Activated T-helper 2 cell treated with anti-CD3 and anti-CD28 coated beads, Interferon-gamma antibody, Interleukin-2, Interleukin-4, amounts not matched to agents 10 μg/mL and 5 μg/mL and 100 μg/mL, durations not matched to agents 14 hours and 24 hours and 36 hours (primary cell): Measurements from ENCODE around the gene FAM222A. TPM values are rescaled to one million over a fixed set of nuclear protein-coding genes. Genes with fewer than 3 reads are reported as not detected.

Source experiments
- DNase-seq: peaks from one replicate; pipeline ENCODE4 v3.0.0; 2021; ENCODE audit warnings: low spot score
- H3K27ac Mint-ChIP-seq: one replicate; pipeline ENCODE4 v1.8.0; 2021; ENCODE audit warnings: mixed read lengths
- H3K27me3 Mint-ChIP-seq: one replicate; pipeline ENCODE4 v1.8.0; 2021; ENCODE audit warnings: low read depth, mixed read lengths
- H3K36me3 Mint-ChIP-seq: one replicate; pipeline ENCODE4 v1.8.0; 2021; ENCODE audit warnings: low read depth, mixed read lengths
- H3K4me1 Mint-ChIP-seq: one replicate; pipeline ENCODE4 v1.8.0; 2021; ENCODE audit warnings: low read depth, mixed read lengths
- H3K4me3 Mint-ChIP-seq: one replicate; pipeline ENCODE4 v1.8.0; 2021; ENCODE audit warnings: low read depth, mild to moderate bottlenecking, moderate library complexity, mixed read lengths
- H3K9me3 Mint-ChIP-seq: one replicate; pipeline ENCODE4 v1.8.0; 2021; ENCODE audit warnings: mixed read lengths
- intact Hi-C: fragments of 100-400 bp; cut with micrococcal nuclease; formaldehyde crosslinking; loops from one replicate; pipeline ENCODE4 v1.15.1; 2023
- total RNA-seq: library from RNA; stranded (reverse); gene quantifications from 2 replicates; pipeline ENCODE4 v1.2.3, GENCODE V29; 2022

FAM222A gene
- total RNA-seq, 1 donor from 2014 or later, result 1.6 TPM

DNA sequence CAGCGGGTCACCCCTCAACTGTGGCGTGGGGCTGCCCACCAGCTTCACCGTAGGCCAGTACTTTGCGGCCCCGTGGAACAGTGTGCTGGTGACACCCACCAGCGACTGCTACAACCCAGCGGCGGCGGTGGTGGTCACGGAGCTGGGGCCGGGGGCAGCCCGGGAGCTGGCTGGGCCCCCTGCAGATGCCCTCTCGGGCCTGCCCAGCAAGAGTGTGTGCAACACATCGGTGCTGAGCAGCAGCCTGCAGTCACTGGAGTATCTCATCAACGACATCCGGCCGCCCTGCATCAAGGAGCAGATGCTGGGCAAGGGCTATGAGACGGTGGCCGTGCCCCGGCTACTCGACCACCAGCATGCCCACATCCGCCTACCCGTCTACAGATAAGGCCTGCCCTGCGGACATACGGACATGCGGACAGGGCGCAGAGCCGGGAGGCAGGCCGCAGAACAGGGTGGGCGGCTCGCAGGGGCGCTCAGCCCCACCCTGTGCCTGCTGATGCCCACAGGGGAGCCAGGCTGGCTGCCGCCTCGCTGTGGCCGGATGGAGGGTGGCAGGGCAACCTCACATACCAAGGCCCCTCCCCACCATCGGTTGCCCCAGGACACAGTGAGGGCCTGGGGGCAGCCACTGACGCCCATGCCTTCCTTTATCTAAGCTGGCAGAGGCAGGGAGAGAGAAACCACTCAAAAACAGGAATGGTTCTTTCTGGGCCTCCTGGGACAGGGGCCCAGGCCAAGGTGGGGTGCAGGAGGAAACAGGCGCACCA, 55.5 kb downstream of the FAM222A start:
- H3K4me1 Mint-ChIP-seq, result no peaks in the 10 kb centered on the region
- H3K27me3 Mint-ChIP-seq, result no peaks in the 10 kb centered on the region
- DNase-seq, result no peak
- no peak overlapping the region for H3K4me3 Mint-ChIP-seq
- intact Hi-C loops, result no loop called here
- H3K36me3 Mint-ChIP-seq, result no peaks in the 10 kb centered on the region
- no peak overlapping the region for H3K27ac Mint-ChIP-seq
- no peaks in the 10 kb centered on the region for H3K9me3 Mint-ChIP-seq

- no peak for DNase-seq
- Mint-ChIP-seq H3K9me3 (no peaks in the 10 kb centered on the region), H3K27me3 (no peaks in the 10 kb centered on the region), H3K36me3 (no peaks in the 10 kb centered on the region), H3K27ac (no peak overlapping the region), H3K4me3 (no peak overlapping the region), H3K4me1 (no peaks in the 10 kb centered on the region)
- intact Hi-C loops, result no loop called here
Measured at GRCh38 chr12:109770104-109770860, 56.7 kb downstream of the FAM222A start.

- DNase-seq, result no peak
Measured at GRCh38 chr12:109770861-109771670, 57.4 kb downstream of the FAM222A start.

GRCh38 chr12:109771746-109772621, 58.4 kb downstream of the FAM222A start:
- Mint-ChIP-seq H3K27me3 (no peaks in the 10 kb centered on the region), H3K9me3 (no peaks in the 10 kb centered on the region), H3K27ac (no peak overlapping the region), H3K4me1 (no peaks in the 10 kb centered on the region), H3K36me3 (no peaks in the 10 kb centered on the region), H3K4me3 (no peak overlapping the region)
- no peak for DNase-seq
- intact Hi-C loops, result no loop called here

More at GRCh38 chr12:109770861-109771670, 57.4 kb downstream of the FAM222A start:
- Mint-ChIP-seq H3K4me1 (no peaks in the 10 kb centered on the region), H3K36me3 (no peaks in the 10 kb centered on the region), H3K4me3 (no peak overlapping the region), H3K27me3 (no peaks in the 10 kb centered on the region), H3K9me3 (no peaks in the 10 kb centered on the region), H3K27ac (no peak overlapping the region)
- intact Hi-C loops, result no loop called here

GRCh38 chr12:109772622-109773321, 59.1 kb downstream of the FAM222A start:
- H3K27me3 Mint-ChIP-seq, result no peaks in the 10 kb centered on the region
- peaks cover 4% of the 10 kb centered on the region for H3K4me1 Mint-ChIP-seq
- no peak overlapping the region for H3K4me3 Mint-ChIP-seq
- no peaks in the 10 kb centered on the region for H3K9me3 Mint-ChIP-seq
- no peak for DNase-seq
- H3K27ac Mint-ChIP-seq, result no peak overlapping the region
- intact Hi-C loops, result no loop called here
- no peaks in the 10 kb centered on the region for H3K36me3 Mint-ChIP-seq

DNA sequence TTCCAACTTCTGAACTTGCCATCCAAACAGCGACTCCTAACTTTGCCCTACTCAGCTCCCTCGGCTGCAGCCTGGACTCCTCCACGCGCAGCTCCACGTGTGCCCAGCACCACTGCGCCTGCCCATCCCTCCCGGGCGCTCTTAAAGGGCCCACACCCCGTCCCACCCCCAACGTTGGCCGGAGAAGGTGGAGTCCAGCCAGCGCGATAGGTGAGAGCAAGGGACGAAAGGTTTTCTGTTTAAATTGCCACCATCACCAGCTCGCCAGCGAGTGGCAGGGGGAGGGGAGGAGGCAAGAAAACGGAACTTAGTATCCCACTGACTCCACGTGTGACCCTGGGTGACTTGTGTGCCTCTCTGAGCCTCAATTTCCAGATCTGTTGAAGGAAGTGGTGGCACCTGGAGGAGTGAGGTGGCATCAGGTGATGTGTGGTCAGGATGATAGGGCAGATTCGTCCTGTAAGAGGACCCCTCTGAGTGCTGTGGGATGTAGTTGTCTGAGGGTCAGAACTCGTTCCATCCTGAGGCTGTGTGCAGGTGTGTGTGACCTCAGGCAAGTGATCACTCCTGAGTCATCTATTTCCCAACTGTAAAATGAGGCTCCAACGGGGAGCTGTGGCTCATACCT, 59.9 kb downstream of the FAM222A start:
- Mint-ChIP-seq H3K9me3 (no peaks in the 10 kb centered on the region), H3K4me1 (peaks cover 4% of the 10 kb centered on the region), H3K36me3 (no peaks in the 10 kb centered on the region), H3K4me3 (no peak overlapping the region), H3K27me3 (no peaks in the 10 kb centered on the region), H3K27ac (no peak overlapping the region)
- intact Hi-C loops, result no loop called here
- DNase-seq, result no peak

DNA sequence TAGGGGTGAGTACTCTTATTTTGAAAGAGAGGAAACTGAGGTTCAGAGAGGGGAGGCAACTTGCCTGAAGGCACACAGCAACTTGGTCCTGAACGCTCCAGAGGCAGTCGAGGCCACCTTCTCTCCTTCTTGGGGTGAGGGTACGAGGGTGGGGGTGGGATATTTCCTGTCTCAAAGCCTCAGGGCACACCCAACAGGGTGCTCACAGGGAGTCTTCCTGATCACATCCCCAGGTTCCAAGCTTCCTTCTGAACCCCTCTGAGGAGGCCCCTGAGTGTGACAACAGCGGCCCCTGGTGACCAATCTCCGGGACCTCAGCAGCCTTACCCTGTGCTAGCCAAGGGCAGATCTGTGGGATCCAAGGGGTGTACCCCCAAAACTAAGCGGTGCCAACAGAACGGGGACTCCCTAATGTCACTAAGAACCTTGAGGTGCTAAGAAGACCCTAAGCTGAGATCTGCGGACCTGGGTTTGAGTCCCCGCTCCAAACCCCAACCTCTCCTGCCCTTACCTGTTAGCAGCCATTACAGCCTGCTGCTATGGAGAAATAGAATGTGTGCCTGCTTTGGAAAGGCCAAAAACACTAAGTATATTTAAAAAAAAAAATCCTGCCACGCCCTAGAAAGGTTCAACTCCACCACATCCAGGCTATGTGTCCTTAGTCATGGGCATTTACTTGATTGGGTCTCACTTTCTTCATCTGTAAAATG, 61.7 kb downstream of the FAM222A start:
- no peaks in the 10 kb centered on the region for H3K36me3 Mint-ChIP-seq

DNA sequence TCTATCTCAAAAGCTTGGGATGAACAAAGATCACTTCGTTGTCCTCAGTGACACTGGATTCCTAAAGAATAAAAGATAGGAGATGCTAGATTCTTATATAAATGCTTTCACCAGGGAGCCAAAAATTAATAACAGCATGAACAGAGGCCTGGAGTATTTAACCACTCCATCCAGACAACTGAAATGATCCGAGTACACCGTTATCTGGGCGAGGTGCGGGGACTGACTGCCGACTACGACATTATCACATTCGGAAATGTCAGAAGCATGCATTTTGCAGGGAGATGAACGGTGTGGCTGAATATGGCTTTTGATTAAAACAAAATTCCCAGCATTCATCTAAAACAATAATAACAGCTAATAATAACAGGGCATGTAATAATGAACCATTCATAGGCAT, 63.0 kb downstream of the FAM222A start:
- H3K4me3 Mint-ChIP-seq, result no peak overlapping the region
- H3K27me3 Mint-ChIP-seq, result no peaks in the 10 kb centered on the region
- H3K36me3 Mint-ChIP-seq, result no peaks in the 10 kb centered on the region
- H3K9me3 Mint-ChIP-seq, result no peaks in the 10 kb centered on the region
- intact Hi-C loops, result no loop called here
- no peak for DNase-seq
- no peak overlapping the region for H3K27ac Mint-ChIP-seq
- peaks cover 4% of the 10 kb centered on the region for H3K4me1 Mint-ChIP-seq

More for the DNA sequence above, 61.7 kb downstream of the FAM222A start:
- Mint-ChIP-seq H3K4me3 (no peak overlapping the region), H3K27me3 (no peaks in the 10 kb centered on the region), H3K27ac (no peak overlapping the region), H3K9me3 (no peaks in the 10 kb centered on the region), H3K4me1 (peaks cover 4% of the 10 kb centered on the region)
- intact Hi-C loops, result loop anchor here (1.0 kb wide), 3 partner anchors 178 to 347 kb away; no protein-coding TSS in a partner anchor
- DNase-seq, result peak; percentile 43

DNA sequence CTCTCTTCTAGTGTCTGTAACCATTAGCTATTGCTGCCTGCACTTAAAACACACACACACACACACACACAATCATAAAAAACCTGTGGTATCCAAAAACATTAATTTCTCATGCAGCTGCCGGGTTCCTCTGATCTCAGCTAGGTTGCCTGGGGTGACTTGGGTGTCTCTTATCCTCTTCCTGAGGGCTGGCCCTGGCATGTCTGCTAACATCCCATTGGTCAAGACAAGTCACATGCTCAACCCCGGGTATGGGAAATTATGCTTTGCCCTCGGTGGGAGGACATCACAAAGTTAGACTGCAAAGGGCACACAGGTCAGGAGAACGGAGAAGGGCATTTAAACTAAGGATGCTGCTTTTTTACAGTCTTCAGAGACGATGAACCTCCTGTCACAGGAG, 63.9 kb downstream of the FAM222A start:
- H3K4me1 Mint-ChIP-seq, result peaks cover 4% of the 10 kb centered on the region
- intact Hi-C loops, result no loop called here
- H3K4me3 Mint-ChIP-seq, result peak overlapping the region; percentile 55
- peak overlapping the region; percentile 48 for H3K27ac Mint-ChIP-seq
- H3K27me3 Mint-ChIP-seq, result no peaks in the 10 kb centered on the region
- no peaks in the 10 kb centered on the region for H3K36me3 Mint-ChIP-seq
- peak; percentile 33 for DNase-seq
- H3K9me3 Mint-ChIP-seq, result no peaks in the 10 kb centered on the region

- no peak overlapping the region for H3K4me3 Mint-ChIP-seq
- no peaks in the 10 kb centered on the region for H3K9me3 Mint-ChIP-seq
- no peak for DNase-seq
- no peak overlapping the region for H3K27ac Mint-ChIP-seq
- intact Hi-C loops, result no loop called here
- no peaks in the 10 kb centered on the region for H3K36me3 Mint-ChIP-seq
- peaks cover 4% of the 10 kb centered on the region for H3K4me1 Mint-ChIP-seq
- H3K27me3 Mint-ChIP-seq, result no peaks in the 10 kb centered on the region
Measured at GRCh38 chr12:109778684-109779083, 65.1 kb downstream of the FAM222A start.

DNA sequence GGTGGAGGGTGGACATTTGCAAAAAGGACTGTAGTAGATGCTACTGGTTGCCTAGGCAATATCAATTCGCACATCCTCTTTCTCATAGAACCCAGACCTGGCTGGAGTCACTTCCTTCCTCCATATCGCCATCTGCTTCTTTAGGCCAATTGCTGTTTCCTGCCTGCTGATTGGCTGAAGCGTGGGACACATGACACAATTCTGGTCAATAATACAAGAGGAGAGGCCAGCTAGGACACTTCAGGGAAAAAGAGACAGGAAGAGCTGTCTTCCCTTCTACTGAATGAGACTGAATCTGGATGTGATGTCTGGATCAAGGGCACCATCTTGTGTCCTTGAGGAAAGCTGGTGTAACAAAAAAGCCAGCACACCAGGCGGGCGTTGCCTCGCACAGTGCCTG, 65.8 kb downstream of the FAM222A start:
- Mint-ChIP-seq H3K27me3 (no peaks in the 10 kb centered on the region), H3K27ac (no peak overlapping the region), H3K4me1 (peaks cover 4% of the 10 kb centered on the region), H3K4me3 (no peak overlapping the region), H3K36me3 (no peaks in the 10 kb centered on the region), H3K9me3 (no peaks in the 10 kb centered on the region)
- intact Hi-C loops, result no loop called here
- no peak for DNase-seq
